DMS79 treated with DMSO at 0.1 percent for 48 hours (cell line): Measurements from ENCODE around the gene CD6.
A peak's percentile ranks its signal among the peaks of the same experiment; 100 is the strongest.

ENCODE experiments used
- DNase-seq: peaks from one replicate; lab custom pipeline; 2025; lab: John Stamatoyannopoulos, UW

Gene CD6

GRCh38 chr11:60985991-60986915, 14.8 kb downstream of the CD6 start:
- DNase-seq = no peak

DNA sequence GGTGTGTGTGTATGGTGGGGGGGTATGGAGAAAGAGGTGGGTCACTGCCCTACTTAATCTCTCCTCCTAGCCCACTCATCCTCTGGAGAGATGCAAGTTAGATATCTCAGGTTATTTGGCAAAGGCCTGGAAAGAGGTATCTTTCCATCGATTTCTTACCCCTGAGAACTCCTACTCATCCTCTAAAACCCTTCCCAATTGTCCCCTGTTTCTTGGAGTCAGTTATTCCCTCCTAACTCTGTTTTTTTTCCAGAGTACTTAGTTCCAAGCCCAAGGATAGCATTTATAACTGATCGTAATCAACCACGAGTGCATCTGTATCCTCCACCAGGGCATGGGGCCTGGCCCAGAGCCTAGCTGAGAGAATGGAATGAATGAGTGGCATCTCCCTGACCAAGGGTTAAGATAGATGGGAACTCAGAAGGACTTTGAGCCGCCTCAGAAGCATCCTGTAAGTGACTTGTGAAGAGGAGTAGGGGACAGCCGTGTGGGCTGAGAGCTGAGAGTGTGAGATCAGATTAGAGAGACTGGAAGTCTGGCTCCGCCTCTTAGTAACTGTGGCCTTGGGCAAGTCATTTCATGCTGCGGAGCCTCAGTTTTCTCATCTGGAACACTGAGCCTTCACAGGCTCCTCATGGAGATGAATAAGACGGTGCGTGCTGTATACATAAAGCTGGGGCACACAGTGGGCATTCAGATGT, 16.2 kb downstream of the CD6 start:
- DNase-seq = no peak

DNA sequence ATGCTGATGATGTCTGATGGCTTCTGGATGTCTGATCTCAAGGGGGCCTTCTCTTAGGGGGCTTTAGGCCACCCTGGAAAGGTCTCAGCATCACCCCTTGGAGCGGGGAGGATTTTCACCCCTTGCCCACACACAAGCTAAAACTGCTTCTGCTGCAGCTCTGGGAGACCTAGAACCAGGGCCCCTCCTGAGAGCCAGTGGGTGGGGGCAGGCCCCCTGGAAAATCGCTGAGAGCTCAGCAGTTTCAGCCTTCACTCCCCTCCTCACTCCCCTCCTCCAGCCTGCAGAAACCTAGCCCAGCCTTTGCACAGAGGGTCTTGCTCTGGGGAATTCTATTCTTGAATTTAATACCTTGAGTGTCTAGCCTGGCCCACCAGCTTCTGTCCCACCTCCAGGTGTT, 17.2 kb downstream of the CD6 start:
- DNase-seq = no peak

DNA sequence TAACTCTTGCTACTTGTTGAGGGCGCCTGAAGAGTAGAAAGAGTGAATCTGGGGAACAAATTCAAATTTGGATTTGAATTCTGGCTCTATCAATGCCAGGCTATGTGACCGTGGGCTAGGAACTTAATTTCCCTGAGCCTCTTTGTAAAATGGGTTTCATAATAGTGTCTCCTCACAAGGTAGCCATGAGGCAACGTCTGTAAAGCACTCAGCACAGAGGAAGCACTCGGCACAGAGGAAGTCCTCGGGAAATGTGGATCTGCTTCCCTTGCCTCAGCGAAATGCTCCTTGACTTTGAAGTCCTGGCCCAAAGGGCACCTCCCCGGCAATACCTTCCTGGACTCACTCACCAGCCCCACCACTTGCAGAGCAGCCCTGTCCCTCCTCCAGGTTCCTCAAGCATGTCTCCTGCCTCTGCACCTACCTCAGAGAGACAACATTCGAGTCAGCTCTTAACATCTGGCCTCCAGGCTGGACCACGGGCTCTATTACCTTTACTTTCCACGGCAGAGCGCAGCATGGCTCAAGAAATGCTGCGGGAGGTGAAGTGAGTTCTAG, 17.7 kb downstream of the CD6 start:
- DNase-seq = no peak

- DNase-seq = no peak
These were observed 20.0 kb downstream of the CD6 start for GRCh38 chr11:60991457-60991856.

GRCh38 chr11:60992842-60993409, 21.4 kb downstream of the CD6 start:
- peak; percentile 31 for DNase-seq

- DNase-seq = no peak
These were observed 22.1 kb downstream of the CD6 start for GRCh38 chr11:60993615-60994014.

GRCh38 chr11:60994541-60995080, 23.1 kb downstream of the CD6 start:
- DNase-seq = peak; percentile 9

DNA sequence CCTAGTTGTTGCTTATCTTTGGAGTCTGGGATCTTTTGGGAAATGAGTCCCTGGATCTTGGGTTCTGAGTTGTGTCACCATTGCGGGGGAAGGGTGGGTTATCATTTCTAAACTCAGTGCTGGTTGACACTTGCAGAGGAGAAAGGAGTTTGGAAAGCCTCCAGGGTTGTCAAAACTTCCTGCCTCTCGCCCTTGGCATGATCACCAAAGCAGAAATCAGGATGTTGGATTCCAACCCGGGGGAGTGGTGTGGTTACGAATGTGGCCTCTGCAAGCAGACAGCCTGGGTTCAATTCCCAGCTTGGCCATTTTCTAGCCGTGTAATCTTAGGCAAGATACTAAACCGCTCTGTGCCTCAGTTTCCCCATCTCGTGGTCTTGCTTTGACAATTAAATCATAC, 24.3 kb downstream of the CD6 start:
- DNase-seq = no peak

DNA sequence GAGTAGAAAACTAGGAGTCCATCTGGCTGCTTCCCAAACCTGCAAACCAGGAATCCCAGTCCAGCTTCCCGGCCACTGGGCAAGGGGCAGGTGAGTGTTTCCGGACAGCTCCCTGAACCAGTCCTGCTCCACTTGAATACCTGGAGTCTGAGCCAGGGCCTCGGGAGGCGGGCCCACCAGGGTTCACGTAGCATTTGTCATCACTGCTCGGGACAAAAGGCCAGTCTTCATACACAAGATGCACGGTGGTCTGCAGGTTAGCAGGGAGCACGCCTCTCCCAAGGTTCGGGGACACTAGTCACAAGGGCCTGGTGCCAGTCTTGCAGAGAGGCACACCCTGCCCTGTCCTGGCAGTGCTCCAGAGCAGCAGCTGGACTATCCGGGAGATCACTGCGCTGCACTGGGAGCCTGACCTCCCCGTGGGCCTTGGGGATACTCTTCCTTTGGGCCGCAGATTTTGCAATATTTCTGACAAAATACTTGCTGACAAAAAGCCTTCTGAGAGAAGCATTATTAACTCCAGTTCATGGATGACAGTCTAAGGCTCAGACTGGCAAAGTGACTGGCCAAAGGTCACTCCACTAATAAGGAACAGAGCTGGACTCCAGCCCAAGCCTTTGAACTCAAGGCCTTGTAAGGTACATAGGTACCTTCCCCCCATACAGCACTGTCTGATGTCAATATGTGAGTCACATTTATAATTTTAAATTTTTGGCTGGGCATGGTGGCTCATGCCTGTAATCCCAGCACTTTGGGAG, 25.1 kb downstream of the CD6 start:
- no peak for DNase-seq

GRCh38 chr11:61000426-61000825, 28.9 kb downstream of the CD6 start:
- no peak for DNase-seq

DNA sequence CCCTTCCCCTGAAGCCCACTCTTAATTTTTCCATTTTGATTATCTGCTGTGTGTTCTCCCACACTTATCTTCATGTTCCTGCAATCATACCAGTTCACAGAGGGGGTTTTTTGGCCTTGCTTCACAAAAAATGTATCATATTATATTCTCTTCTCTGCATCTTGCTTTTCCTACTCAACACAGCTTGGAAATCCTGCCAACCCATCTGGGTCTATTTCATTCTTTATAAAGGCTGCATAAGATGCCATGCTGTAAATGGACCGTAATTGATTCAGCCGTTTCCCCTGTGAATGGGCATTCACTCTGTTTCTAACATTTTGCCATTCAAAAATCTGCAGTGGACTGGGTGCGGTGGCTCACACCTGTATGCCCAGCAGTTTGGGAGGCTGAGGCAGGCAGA, 30.5 kb downstream of the CD6 start:
- no peak for DNase-seq

DNA sequence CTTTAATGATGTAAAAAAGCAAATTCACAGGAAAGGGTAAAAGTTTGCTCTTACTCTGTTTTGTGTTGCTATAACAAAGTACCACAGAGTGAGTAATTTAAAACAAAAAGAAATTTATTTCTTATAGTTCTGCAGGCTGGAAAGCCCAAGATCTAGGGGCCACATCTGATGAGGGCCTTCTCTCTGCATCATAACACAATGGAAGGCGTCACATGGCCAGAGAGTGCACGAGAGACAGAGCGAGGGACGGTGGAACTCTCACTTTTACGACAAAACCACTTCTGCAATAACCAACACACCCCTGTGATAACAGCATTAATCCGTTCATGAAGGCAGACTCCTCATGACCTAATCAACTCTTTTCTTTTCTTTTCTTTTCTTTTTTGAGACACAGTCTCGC, 31.1 kb downstream of the CD6 start:
- no peak for DNase-seq

- peak; percentile 64 for DNase-seq
These were observed 32.7 kb downstream of the CD6 start for GRCh38 chr11:61004180-61004611.

- DNase-seq = peak; percentile 3
These were observed 33.3 kb downstream of the CD6 start for GRCh38 chr11:61004761-61005181.

- no peak for DNase-seq
These were observed 36.0 kb downstream of the CD6 start for GRCh38 chr11:61007383-61007955.

DNA sequence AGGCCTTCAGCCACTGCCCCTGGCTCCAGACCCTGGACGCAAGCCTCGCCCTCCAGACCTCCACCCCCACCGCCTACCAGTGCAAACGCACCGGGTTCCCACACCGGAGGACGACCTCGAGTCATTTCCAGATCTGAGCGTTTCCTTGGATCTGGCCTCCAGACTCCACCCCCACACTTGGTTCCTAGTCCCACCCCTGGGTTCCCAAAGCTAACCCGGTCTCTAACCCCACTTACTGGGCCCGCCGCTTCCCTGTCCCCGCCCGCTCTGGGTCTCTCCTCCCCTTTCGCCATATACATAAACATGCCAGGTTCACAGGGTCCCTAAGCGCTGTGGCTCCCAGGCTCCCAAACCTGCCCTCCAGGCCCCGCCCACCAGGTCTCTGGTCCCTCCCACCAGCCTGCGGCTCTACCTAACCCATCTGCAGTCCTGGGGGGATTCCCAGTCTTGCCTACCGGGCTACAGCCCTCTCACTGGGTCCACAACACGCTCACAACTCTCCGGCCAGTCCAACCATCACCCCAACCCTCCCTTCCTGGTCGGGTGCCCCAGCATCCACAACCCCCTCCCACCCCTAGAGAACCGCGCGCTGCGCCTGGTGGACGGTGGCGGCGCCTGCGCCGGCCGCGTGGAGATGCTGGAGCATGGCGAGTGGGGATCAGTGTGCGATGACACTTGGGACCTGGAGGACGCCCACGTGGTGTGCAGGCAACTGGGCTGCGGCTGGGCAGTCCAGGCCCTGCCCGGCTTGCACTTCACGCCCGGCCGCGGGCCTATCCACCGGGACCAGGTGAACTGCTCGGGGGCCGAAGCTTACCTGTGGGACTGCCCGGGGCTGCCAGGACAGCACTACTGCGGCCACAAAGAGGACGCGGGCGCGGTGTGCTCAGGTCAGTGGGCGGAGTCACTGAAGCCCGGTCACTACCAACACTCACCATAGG, 36.7 kb downstream of the CD6 start:
- DNase-seq = no peak

DNA sequence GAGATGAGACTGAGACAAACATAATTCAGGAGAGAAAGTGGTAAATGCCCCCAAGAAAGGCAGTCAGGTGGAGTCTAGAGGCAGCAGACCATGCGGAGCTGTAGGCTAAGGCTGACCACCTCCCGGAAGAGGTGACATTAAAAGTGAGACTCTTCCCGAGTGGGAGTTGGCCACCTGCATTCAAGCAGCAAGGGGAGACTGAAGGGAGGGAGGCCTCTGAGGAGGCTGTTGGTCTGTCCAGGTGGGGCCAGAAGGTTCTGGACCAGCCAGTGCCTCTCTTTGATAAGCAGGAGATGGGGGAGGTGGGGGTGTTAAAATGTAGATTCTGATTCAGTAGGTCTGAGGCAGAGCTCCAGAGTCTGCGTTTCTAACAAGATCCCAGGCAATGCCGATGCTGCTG, 37.5 kb downstream of the CD6 start:
- DNase-seq = no peak

DNA sequence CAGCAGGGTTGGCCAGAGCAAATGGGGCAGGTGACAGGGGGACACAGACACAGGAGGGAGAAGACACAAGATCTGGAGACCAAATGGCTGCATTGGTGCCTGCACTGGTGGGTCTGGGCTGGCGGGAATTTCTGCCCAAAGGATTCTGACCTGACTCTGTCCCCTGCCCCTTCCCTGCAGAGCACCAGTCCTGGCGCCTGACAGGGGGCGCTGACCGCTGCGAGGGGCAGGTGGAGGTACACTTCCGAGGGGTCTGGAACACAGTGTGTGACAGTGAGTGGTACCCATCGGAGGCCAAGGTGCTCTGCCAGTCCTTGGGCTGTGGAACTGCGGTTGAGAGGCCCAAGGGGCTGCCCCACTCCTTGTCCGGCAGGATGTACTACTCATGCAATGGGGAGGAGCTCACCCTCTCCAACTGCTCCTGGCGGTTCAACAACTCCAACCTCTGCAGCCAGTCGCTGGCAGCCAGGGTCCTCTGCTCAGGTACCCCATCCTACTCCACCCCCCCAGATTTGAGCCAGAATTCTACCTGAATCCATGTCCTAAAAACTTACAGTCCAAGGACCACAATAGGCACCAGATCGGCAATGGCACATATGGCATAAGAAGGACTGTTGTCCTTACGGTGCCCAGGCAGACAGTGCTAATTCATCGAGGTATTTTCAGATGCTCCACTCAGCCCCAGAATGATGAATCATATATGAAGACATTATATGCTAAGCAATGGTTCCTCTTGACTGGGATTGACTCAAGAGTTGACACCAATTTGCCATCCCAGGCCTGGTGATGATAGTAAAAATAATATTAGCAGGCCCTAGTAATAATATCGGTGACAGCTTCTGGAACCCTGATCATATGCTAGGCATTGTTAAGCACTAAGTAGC, 38.2 kb downstream of the CD6 start:
- DNase-seq = no peak
